ENCODE measurements around the gene SH3TC2.

Gene SH3TC2

DNA sequence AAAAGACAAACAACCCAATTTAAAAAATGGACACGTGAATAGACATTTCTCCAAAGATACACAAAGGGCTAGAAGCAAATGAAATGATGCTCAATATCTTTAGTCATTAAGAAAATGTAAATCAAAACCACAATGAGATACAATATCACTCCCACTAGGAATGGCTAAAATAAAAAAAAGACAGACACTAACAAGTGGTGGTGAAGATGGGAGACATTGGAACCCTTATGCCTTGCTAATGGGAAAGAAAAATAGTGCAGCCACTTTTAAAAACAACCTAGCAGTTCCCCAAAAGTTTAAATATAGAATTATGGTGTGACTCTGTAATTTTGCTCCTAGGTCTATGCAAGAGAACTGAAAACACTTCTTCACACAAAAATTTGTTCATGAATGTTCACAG, 40.7 kb downstream of the SH3TC2 start:
- no peak for DNase-seq (ENCODE audit: extremely low spot score)
- ChIA-PET POLR2A (no interaction called here), CTCF (no interaction called here)
- TF ChIP-seq, protein P1, sequence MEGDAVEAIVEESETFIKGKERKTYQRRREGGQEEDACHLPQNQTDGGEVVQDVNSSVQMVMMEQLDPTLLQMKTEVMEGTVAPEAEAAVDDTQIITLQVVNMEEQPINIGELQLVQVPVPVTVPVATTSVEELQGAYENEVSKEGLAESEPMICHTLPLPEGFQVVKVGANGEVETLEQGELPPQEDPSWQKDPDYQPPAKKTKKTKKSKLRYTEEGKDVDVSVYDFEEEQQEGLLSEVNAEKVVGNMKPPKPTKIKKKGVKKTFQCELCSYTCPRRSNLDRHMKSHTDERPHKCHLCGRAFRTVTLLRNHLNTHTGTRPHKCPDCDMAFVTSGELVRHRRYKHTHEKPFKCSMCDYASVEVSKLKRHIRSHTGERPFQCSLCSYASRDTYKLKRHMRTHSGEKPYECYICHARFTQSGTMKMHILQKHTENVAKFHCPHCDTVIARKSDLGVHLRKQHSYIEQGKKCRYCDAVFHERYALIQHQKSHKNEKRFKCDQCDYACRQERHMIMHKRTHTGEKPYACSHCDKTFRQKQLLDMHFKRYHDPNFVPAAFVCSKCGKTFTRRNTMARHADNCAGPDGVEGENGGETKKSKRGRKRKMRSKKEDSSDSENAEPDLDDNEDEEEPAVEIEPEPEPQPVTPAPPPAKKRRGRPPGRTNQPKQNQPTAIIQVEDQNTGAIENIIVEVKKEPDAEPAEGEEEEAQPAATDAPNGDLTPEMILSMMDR (IDR thresholded peaks at IDR 0.05; ENCODE audit: control extremely low read depth, extremely low read depth, low read depth, missing control alignments), result no peak

GRCh38 chr5:149019679-149020078, 43.2 kb downstream of the SH3TC2 start:
- CTCF ChIA-PET, result interaction anchor here (1.0 to 2.2 kb wide), 7 partner anchors 10 to 289 kb away, joined by 3 to 6 read pairs (median 3); no protein-coding TSS in a partner anchor
- POLR2A ChIA-PET, result no interaction called here
- TF ChIP-seq, protein P1 (IDR thresholded peaks at IDR 0.05; ENCODE audit: control extremely low read depth, extremely low read depth, low read depth, missing control alignments), result no peak
- DNase-seq (ENCODE audit: extremely low spot score), result no peak

DNA sequence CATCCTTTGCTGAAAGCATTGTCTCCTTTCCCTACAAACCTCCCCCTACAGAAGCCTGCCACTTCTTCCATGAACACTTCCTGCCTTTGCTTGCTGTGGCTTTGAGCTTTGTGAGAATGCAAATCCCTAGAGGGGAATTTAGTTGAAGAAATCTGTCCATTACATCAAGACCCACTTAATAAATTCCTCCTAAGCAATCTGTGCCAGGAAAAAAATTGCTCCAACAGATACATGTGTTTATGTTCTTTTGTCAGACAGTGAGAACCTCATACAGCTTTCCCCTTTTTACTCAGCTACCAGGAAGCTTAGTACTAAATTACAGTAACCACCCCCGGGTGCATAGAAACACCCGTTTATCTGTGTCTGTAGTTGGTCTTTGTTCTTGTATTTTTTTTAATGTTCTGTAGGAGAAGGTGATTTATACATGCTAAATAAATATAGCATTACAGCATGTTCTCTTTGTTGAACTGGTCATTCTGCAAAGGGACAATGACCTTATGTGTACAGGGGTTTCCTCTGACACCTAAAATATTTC, 43.9 kb downstream of the SH3TC2 start:
- DNase-seq (ENCODE audit: extremely low spot score), result no peak

DNA sequence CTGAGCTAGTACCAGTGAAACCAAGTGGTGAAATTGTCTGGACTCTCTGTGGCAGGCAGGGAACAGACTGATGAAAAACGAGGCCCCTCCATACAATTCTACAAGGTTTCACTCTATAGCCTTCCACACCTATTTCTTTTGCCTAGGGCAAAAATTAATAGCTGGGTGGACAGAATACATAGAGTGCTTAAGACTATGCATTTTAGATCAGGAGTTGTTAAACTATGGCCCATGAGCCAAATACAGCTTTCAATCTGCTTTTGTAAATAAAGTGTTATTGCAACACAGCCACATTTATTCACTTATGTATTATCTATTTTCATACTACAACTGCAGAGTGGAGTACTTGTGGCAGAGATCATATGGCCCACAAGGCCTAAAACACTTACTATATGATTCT, 45.2 kb downstream of the SH3TC2 start:
- DNase-seq (ENCODE audit: extremely low spot score), result no peak
- TF ChIP-seq, protein P1 (IDR thresholded peaks at IDR 0.05; ENCODE audit: control extremely low read depth, extremely low read depth, low read depth, missing control alignments), result no peak
- ChIA-PET POLR2A (no interaction called here), CTCF (interaction anchor here (1.2 to 1.5 kb wide), 2 partner anchors 17 to 37 kb away, joined by 3 to 9 read pairs; no protein-coding TSS in a partner anchor)

More for the DNA sequence above, 43.9 kb downstream of the SH3TC2 start:
- TF ChIP-seq, protein P1 (IDR thresholded peaks at IDR 0.05; ENCODE audit: control extremely low read depth, extremely low read depth, low read depth, missing control alignments), result no peak
- ChIA-PET POLR2A (no interaction called here), CTCF (interaction anchor here (1.0 to 2.2 kb wide), 5 partner anchors 10 to 288 kb away, joined by 3 to 6 read pairs (median 4); no protein-coding TSS in a partner anchor)

DNA sequence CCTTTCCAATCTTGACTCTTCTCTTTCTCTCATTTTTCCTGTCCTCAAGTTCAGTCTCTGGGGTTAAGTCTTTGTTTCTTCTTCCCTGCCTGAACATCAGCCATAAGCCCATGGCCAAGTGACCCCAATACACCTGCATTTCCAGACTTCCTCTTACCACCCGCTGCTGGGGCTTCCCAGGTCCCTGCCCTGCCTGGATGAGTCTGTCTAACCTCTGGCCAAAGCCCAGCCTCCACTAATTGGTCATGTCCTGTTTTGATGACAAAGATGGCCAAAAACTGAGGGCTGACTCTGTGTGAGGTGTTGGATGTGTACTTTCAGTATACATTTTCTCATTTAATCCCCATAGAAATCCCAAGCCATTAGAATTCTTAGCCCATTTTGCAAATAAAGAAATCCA, 47.3 kb downstream of the SH3TC2 start:
- ChIA-PET POLR2A (no interaction called here), CTCF (interaction anchor here (0.6 kb wide), 1 partner anchor 20 kb away, joined by 3 read pairs; no protein-coding TSS in a partner anchor)
- no peak for DNase-seq (ENCODE audit: extremely low spot score)
- TF ChIP-seq, protein P1 (IDR thresholded peaks at IDR 0.05; ENCODE audit: control extremely low read depth, extremely low read depth, low read depth, missing control alignments), result no peak

GRCh38 chr5:149015126-149015525, 47.7 kb downstream of the SH3TC2 start:
- TF ChIP-seq, protein P1 (IDR thresholded peaks at IDR 0.05; ENCODE audit: control extremely low read depth, extremely low read depth, low read depth, missing control alignments), result no peak
- DNase-seq (ENCODE audit: extremely low spot score), result no peak
- POLR2A ChIA-PET, result no interaction called here
- CTCF ChIA-PET, result interaction anchor here (1.4 to 1.7 kb wide), 2 partner anchors 20 to 283 kb away, joined by 4 to 5 read pairs; no protein-coding TSS in a partner anchor

Measured in GM10248 (cell line).